ENCODE data around the gene PGBD4. TPM values are rescaled to one million over a fixed set of nuclear protein-coding genes. Genes with fewer than 3 reads are reported as not detected.

The PGBD4 gene
- total RNA-seq, 4 donors from 2014 or later: 1.4 to 4.1 (median 1.6) TPM

DNA sequence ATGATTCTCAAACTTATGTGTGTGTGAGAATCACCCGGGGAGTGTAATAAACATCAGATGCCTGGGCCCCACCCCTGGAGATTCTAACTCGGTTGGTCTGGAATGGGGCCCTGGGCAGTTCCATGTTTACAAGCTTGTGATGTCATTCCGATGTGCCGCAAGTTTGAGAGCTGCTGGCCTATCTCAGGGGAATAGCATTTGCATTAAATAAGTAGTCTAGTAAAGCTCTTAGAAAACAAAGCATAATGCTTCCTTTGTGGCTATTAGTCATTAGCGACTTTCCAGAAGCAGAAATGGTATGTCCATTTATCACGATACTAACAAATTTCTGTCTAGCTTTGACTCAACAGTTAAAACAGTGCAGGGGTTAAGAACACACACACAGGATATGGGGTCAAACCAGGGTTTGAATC, 20.9 kb downstream of the PGBD4 start:
- H3K36me3 ChIP-seq: no peaks in the 10 kb centered on the region
- TF ChIP-seq, protein P1, sequence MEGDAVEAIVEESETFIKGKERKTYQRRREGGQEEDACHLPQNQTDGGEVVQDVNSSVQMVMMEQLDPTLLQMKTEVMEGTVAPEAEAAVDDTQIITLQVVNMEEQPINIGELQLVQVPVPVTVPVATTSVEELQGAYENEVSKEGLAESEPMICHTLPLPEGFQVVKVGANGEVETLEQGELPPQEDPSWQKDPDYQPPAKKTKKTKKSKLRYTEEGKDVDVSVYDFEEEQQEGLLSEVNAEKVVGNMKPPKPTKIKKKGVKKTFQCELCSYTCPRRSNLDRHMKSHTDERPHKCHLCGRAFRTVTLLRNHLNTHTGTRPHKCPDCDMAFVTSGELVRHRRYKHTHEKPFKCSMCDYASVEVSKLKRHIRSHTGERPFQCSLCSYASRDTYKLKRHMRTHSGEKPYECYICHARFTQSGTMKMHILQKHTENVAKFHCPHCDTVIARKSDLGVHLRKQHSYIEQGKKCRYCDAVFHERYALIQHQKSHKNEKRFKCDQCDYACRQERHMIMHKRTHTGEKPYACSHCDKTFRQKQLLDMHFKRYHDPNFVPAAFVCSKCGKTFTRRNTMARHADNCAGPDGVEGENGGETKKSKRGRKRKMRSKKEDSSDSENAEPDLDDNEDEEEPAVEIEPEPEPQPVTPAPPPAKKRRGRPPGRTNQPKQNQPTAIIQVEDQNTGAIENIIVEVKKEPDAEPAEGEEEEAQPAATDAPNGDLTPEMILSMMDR (IDR thresholded peaks at IDR 0.05): no peak
- no peak for TF ChIP-seq POLR2A (IDR thresholded peaks at IDR 0.05)
- no peaks in the 10 kb centered on the region for H3K9me3 ChIP-seq
- H3K27ac ChIP-seq: no peak overlapping the region
- H3K27me3 ChIP-seq: no peaks in the 10 kb centered on the region
- H3K4me1 ChIP-seq: no peaks in the 10 kb centered on the region
- DNase-seq: no peak
- H3K4me3 ChIP-seq: no peak overlapping the region
- intact Hi-C loops (cut with DNase I; ENCODE audit: low total_unique reads): no loop called here

- Histone ChIP-seq H3K4me1 (no peaks in the 10 kb centered on the region), H3K27me3 (no peaks in the 10 kb centered on the region), H3K36me3 (no peaks in the 10 kb centered on the region), H3K4me3 (no peak overlapping the region), H3K9me3 (no peaks in the 10 kb centered on the region), H3K27ac (no peak overlapping the region)
- TF ChIP-seq, protein P1 (IDR thresholded peaks at IDR 0.05): no peak
- no peak for TF ChIP-seq POLR2A (IDR thresholded peaks at IDR 0.05)
- DNase-seq: no peak
- intact Hi-C loops (cut with DNase I; ENCODE audit: low total_unique reads): no loop called here
Measured at GRCh38 chr15:34124651-34125050, 22.8 kb downstream of the PGBD4 start.

GRCh38 chr15:34125945-34126344, 24.1 kb downstream of the PGBD4 start:
- no peak for DNase-seq
- TF ChIP-seq, protein P1 (IDR thresholded peaks at IDR 0.05): no peak
- no peak for TF ChIP-seq POLR2A (IDR thresholded peaks at IDR 0.05)
- intact Hi-C loops (cut with DNase I; ENCODE audit: low total_unique reads): no loop called here
- Histone ChIP-seq H3K9me3 (no peaks in the 10 kb centered on the region), H3K4me1 (no peaks in the 10 kb centered on the region), H3K27ac (no peak overlapping the region), H3K4me3 (no peak overlapping the region), H3K36me3 (no peaks in the 10 kb centered on the region), H3K27me3 (no peaks in the 10 kb centered on the region)

DNA sequence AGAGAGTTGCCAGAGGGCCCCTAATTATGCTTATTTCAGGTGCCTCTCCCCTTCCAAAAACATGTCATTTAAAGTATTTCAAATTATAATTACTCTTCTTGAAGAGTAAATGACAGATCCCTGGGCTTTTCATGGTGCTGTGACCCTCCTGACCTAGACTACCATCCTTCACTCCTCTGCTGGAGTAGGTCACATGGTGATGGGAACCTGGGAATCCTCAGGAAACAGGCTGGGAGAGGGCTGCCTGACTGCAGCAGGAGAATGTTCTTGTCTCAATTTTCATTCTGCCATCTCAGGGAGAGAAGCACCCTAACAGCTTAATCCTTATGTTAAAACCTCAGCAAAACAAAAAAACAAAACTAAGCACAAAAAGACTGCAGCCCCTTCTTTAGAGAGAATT, 24.6 kb downstream of the PGBD4 start:
- no peaks in the 10 kb centered on the region for H3K27me3 ChIP-seq
- H3K4me3 ChIP-seq: no peak overlapping the region
- H3K27ac ChIP-seq: no peak overlapping the region
- no peak for DNase-seq
- no peaks in the 10 kb centered on the region for H3K4me1 ChIP-seq
- no peaks in the 10 kb centered on the region for H3K9me3 ChIP-seq
- TF ChIP-seq POLR2A (IDR thresholded peaks at IDR 0.05): no peak
- TF ChIP-seq, protein P1 (IDR thresholded peaks at IDR 0.05): no peak
- no peaks in the 10 kb centered on the region for H3K36me3 ChIP-seq
- intact Hi-C loops (cut with DNase I; ENCODE audit: low total_unique reads): no loop called here

GRCh38 chr15:34128898-34129297, 27.0 kb downstream of the PGBD4 start:
- no peak for DNase-seq
- intact Hi-C loops (cut with DNase I; ENCODE audit: low total_unique reads): no loop called here
- Histone ChIP-seq H3K9me3 (no peaks in the 10 kb centered on the region), H3K4me1 (no peaks in the 10 kb centered on the region), H3K27me3 (no peaks in the 10 kb centered on the region), H3K27ac (no peak overlapping the region), H3K4me3 (no peak overlapping the region), H3K36me3 (no peaks in the 10 kb centered on the region)
- TF ChIP-seq, protein P1 (IDR thresholded peaks at IDR 0.05): no peak
- no peak for TF ChIP-seq POLR2A (IDR thresholded peaks at IDR 0.05)

Data from uterus (tissue), 4 donors.